Caco-2 (cell line): ENCODE data around the gene CDKL4. TPM values are rescaled to one million over a fixed set of nuclear protein-coding genes. Genes with fewer than 3 reads are reported as not detected.
A peak's percentile ranks its signal among the peaks of the same experiment; 100 is the strongest.

ENCODE experiments used
- BruUV-seq: library from RNA; stranded (reverse); fragments of 400-500 nt; replicated peaks from 2 replicates; lab custom pipeline; 2021; lab: Mats Ljungman, UMichigan
- CTCF ChIA-PET: fragments of 300-600 bp; sonication (Branson Sonifier 250); formaldehyde crosslinking; loops from one replicate; lab custom pipeline; 2022; ENCODE audit warnings: antibody characterized with exemption; lab: Charles Lee
- POLR2A ChIA-PET: fragments of 300-600 bp; sonication (Branson Sonifier 250); formaldehyde crosslinking; loops from one replicate; lab custom pipeline; 2022; ENCODE audit warnings: antibody characterized with exemption; lab: Charles Lee
- DNase-seq, 2 experiments: peaks; one replicate each; pipeline versions ENCODE4 v3.0.0 to v3.0.0-alpha.2; 2020 to 2022
- H3K27me3 ChIP-seq: replicated peaks from 2 replicates; pipeline ENCODE4 v1.6.0; 2011; ENCODE audit warnings: low read length; ENCODE audit not compliant: control insufficient read depth, insufficient read depth
- H3K36me3 ChIP-seq: 2 replicates; pipeline ENCODE4 v1.5.1; 2011; ENCODE audit warnings: low read length; ENCODE audit not compliant: control insufficient read depth, insufficient read depth
- H3K4me1 ChIP-seq: fragments of 250-450 bp; sonication (Bioruptor Pico); 2 replicates; pipeline ENCODE4 v1.5.1; 2020; ENCODE audit warnings: mild to moderate bottlenecking
- H3K4me3 ChIP-seq: 2 replicates; pipeline ENCODE4 v1.5.1; 2011; ENCODE audit warnings: low read depth, mild to moderate bottlenecking, control low read depth, low read length
- H3K9me3 ChIP-seq: fragments of 250-450 bp; sonication (Bioruptor Pico); 2 replicates; pipeline ENCODE4 v1.5.1; 2020; ENCODE audit warnings: mild to moderate bottlenecking, moderate library complexity
- H3K27ac Mint-ChIP-seq: one replicate; pipeline ENCODE4 v1.8.0; 2022; ENCODE audit warnings: mixed read lengths; ENCODE audit not compliant: unreplicated experiment
- H3K27me3 Mint-ChIP-seq: one replicate; pipeline ENCODE4 v1.8.0; 2022; ENCODE audit warnings: mixed read lengths; ENCODE audit not compliant: insufficient read depth, unreplicated experiment
- H3K36me3 Mint-ChIP-seq: one replicate; pipeline ENCODE4 v1.8.0; 2022; ENCODE audit warnings: mild to moderate bottlenecking, mixed read lengths; ENCODE audit not compliant: insufficient read depth, unreplicated experiment
- H3K4me1 Mint-ChIP-seq: one replicate; pipeline ENCODE4 v1.8.0; 2022; ENCODE audit warnings: low read depth, mixed read lengths; ENCODE audit not compliant: unreplicated experiment
- H3K4me3 Mint-ChIP-seq: one replicate; pipeline ENCODE4 v1.8.0; 2022; ENCODE audit warnings: mild to moderate bottlenecking, moderate library complexity, mixed read lengths; ENCODE audit not compliant: unreplicated experiment
- H3K9me3 Mint-ChIP-seq: one replicate; pipeline ENCODE4 v1.8.0; 2022; ENCODE audit warnings: mixed read lengths; ENCODE audit not compliant: unreplicated experiment
- intact Hi-C: fragments of 100-400 bp; cut with micrococcal nuclease; formaldehyde crosslinking; loops from one replicate; pipeline ENCODE4 v1.10.0; 2022; ENCODE audit not compliant: unreplicated experiment
- total RNA-seq: library from RNA; stranded (reverse); gene quantifications from 2 replicates; pipeline ENCODE4 v1.2.3, GENCODE V29; 2022
- TF ChIP-seq, protein P1 (sequence below), 2 experiments: fragments of 200-600 bp in 1 of 2; IDR thresholded peaks; 1 replicate in 1 of 2; 2 replicates in 1 of 2; pipeline versions ENCODE4 v1.5.1 to v1.8.0; 2011 to 2022; ENCODE audit warnings: antibody characterized with exemption in 1 of 2, control low read depth in 1 of 2, inconsistent platforms in 1 of 2, low read depth in 1 of 2, low read length in 1 of 2, mild to moderate bottlenecking in 1 of 2, moderate library complexity in 1 of 2; ENCODE audit not compliant: insufficient read depth in 1 of 2, severe bottlenecking in 1 of 2, unreplicated experiment in 1 of 2

The CDKL4 gene
- total RNA-seq, 1 experiment from 2014 or later, result 1.4 TPM

DNA sequence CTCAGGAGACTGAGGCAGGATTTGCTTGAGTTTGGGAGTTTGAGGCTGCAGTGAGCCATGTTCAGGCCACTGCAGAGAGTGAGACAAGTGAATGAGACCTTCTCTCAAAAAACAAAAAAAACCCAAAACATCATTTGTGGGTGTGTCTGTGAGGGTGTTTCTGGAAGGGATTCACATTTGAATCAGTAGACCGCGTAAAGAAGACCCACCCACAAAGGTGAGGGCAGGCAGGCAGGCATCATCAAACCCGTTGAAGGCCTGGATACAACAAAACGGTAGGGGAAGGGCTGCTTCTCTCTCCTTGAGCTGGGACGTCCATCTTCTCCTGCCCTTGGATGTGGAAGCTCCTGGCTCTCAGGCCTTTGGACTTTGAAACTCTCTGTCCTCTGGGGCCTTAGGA is 25.4 kb downstream of the CDKL4 start:
- BruUV-seq, result no TSS peak
- H3K27ac Mint-ChIP-seq, result peak overlapping the region; percentile 46
- H3K36me3 Mint-ChIP-seq, result no peaks in the 10 kb centered on the region
- no peaks in the 10 kb centered on the region for H3K36me3 ChIP-seq
- TF ChIP-seq, protein P1, sequence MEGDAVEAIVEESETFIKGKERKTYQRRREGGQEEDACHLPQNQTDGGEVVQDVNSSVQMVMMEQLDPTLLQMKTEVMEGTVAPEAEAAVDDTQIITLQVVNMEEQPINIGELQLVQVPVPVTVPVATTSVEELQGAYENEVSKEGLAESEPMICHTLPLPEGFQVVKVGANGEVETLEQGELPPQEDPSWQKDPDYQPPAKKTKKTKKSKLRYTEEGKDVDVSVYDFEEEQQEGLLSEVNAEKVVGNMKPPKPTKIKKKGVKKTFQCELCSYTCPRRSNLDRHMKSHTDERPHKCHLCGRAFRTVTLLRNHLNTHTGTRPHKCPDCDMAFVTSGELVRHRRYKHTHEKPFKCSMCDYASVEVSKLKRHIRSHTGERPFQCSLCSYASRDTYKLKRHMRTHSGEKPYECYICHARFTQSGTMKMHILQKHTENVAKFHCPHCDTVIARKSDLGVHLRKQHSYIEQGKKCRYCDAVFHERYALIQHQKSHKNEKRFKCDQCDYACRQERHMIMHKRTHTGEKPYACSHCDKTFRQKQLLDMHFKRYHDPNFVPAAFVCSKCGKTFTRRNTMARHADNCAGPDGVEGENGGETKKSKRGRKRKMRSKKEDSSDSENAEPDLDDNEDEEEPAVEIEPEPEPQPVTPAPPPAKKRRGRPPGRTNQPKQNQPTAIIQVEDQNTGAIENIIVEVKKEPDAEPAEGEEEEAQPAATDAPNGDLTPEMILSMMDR (IDR thresholded peaks at IDR 0.05; ENCODE audit: insufficient read depth in 1 of 2, low read depth in 1 of 2, low read length in 1 of 2, severe bottlenecking in 1 of 2, unreplicated experiment in 1 of 2), result no peak
- CTCF ChIA-PET, result interaction anchor here (0.5 to 1.6 kb wide), 2 partner anchors 9 to 10 kb away, joined by 3 to 5 read pairs; no protein-coding TSS in a partner anchor
- no peaks in the 10 kb centered on the region for H3K27me3 ChIP-seq
- no peak for DNase-seq
- H3K4me3 ChIP-seq, result no peak overlapping the region
- intact Hi-C loops, result no loop called here
- no peaks in the 10 kb centered on the region for H3K9me3 ChIP-seq
- POLR2A ChIA-PET, result no interaction called here
- H3K4me3 Mint-ChIP-seq, result no peak overlapping the region
- H3K4me1 ChIP-seq, result peaks cover 34% of the 10 kb centered on the region
- no peaks in the 10 kb centered on the region for H3K27me3 Mint-ChIP-seq
- H3K9me3 Mint-ChIP-seq, result no peaks in the 10 kb centered on the region
- peaks cover 24% of the 10 kb centered on the region for H3K4me1 Mint-ChIP-seq

DNA sequence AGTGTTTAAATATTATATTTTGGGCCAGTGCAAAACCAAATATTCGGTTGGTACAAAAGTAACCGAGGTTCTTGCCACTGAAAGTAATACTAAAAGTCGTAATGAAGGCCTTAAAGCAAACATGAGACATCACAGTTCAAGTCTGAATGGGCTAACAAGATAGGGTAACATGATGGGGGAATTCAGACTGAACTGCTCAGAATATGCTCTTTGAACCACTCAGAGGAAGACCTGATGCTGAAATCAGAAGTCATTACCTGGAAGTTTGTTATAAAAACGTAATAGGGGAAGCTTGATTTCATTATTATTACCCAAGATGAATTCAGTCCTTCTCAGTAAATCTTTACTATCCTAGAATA is 26.6 kb downstream of the CDKL4 start:
- TF ChIP-seq, protein P1 (IDR thresholded peaks at IDR 0.05; ENCODE audit: insufficient read depth in 1 of 2, low read depth in 1 of 2, low read length in 1 of 2, severe bottlenecking in 1 of 2, unreplicated experiment in 1 of 2), result no peak
- Mint-ChIP-seq H3K27me3 (no peaks in the 10 kb centered on the region), H3K4me3 (peak overlapping the region; percentile 59), H3K36me3 (no peaks in the 10 kb centered on the region), H3K4me1 (peaks cover 24% of the 10 kb centered on the region), H3K9me3 (no peaks in the 10 kb centered on the region), H3K27ac (peak overlapping the region; percentile 46)
- no peaks in the 10 kb centered on the region for H3K9me3 ChIP-seq
- POLR2A ChIA-PET, result no interaction called here
- intact Hi-C loops, result loop anchor here (1.0 kb wide), 1 partner anchor 96 kb away; the partner anchor contains the start of gene SOS1
- no peaks in the 10 kb centered on the region for H3K36me3 ChIP-seq
- CTCF ChIA-PET, result interaction anchor here (1.6 kb wide), 1 partner anchor 11 kb away, joined by 3 read pairs; no protein-coding TSS in a partner anchor
- no peaks in the 10 kb centered on the region for H3K27me3 ChIP-seq
- BruUV-seq, result TSS peak; percentile 96
- no peak for DNase-seq
- H3K4me1 ChIP-seq, result peaks cover 34% of the 10 kb centered on the region
- no peak overlapping the region for H3K4me3 ChIP-seq

DNA sequence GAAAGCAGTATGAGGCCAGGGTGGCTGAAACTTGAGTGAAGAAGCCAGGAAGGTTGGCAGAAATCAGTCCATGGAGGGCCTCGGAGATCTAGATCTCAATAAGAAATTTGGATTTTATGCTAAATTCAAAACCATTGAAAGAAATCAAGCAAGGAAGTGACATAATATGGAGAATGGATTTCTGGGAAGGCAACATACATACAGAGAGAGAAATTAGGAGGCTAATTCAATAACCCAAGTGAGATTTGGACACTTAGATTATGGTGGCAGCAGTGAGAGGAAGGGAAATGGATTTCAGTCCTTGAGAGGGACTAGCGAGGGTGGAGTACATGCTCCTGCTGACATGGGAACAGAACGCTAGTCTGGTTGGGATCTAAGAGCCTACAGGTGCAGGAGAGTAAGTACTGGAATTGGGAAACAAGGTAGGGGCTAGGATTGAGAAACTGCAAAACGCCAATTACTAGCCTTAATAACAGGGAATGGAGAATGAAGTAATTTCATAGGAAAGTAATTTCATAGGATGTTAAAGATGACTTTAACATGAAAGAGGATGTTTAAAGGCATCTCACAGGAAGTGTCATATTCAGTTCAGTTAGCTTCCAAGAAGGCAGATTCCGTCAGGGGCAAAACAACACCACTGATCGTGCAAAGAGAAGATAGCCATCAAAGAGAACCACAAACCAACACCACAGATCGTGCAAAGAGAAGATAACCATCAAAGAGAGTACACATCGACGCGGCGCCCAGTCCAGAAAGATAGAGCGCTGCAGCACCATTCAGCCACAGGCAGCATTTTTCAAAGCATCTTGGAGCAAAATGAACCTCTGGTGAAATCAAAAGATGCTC is 27.2 kb downstream of the CDKL4 start:
- CTCF ChIA-PET, result interaction anchor here (1.6 kb wide), 1 partner anchor 11 kb away, joined by 3 read pairs; no protein-coding TSS in a partner anchor
- Histone ChIP-seq H3K27me3 (no peaks in the 10 kb centered on the region), H3K9me3 (no peaks in the 10 kb centered on the region), H3K4me1 (peaks cover 34% of the 10 kb centered on the region), H3K36me3 (no peaks in the 10 kb centered on the region), H3K4me3 (no peak overlapping the region)
- TSS peak; percentile 82 for BruUV-seq
- TF ChIP-seq, protein P1 (IDR thresholded peaks at IDR 0.05; ENCODE audit: insufficient read depth in 1 of 2, low read depth in 1 of 2, low read length in 1 of 2, severe bottlenecking in 1 of 2, unreplicated experiment in 1 of 2), result no peak
- peak overlapping the region; percentile 46 for H3K27ac Mint-ChIP-seq
- intact Hi-C loops, result loop anchor here (1.0 kb wide), 2 partner anchors 92 to 95 kb away; partner anchors contain the start of gene SOS1
- peak; percentile 67 for DNase-seq
- peaks cover 24% of the 10 kb centered on the region for H3K4me1 Mint-ChIP-seq
- POLR2A ChIA-PET, result no interaction called here
- H3K27me3 Mint-ChIP-seq, result no peaks in the 10 kb centered on the region
- peak overlapping the region; percentile 59 for H3K4me3 Mint-ChIP-seq
- no peaks in the 10 kb centered on the region for H3K36me3 Mint-ChIP-seq
- H3K9me3 Mint-ChIP-seq, result no peaks in the 10 kb centered on the region
